GM21515 (cell line): Measurements from ENCODE around the gene SLC7A6OS.
A peak's percentile ranks its signal among the peaks of the same experiment; 100 is the strongest.

Source experiments
- ATAC-seq: cut with Tn5 transposase; IDR thresholded peaks from one replicate; pipeline ENCODE4 v1.9.1; 2021; ENCODE audit not compliant: unreplicated experiment

Gene SLC7A6OS

GRCh38 chr16:68345351-68345810 is 34.6 kb upstream of the SLC7A6OS start:
- ATAC-seq = no peak

DNA sequence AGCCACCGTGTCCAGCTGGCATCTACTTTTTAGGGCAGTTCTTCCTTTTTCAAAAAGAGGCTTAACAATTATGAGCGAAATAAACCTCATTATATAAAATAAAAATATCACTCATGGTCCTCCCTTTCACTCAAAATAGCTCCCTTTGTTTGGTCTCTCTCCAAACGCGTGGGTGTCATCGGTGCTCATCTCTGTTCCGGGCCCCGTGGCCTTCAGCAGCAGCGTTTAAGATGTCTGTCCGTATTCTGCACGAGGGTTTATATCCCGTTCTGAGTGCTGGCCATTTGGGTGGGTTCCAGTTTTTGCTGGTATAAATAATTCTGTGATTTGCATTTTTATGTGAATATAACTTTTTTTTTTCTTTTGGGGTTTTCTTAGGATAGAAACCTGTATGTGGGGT is 33.5 kb upstream of the SLC7A6OS start:
- ATAC-seq = no peak

GRCh38 chr16:68343137-68343536 is 32.4 kb upstream of the SLC7A6OS start:
- no peak for ATAC-seq

- ATAC-seq = no peak
These were observed 31.9 kb upstream of the SLC7A6OS start for GRCh38 chr16:68342620-68343019.

DNA sequence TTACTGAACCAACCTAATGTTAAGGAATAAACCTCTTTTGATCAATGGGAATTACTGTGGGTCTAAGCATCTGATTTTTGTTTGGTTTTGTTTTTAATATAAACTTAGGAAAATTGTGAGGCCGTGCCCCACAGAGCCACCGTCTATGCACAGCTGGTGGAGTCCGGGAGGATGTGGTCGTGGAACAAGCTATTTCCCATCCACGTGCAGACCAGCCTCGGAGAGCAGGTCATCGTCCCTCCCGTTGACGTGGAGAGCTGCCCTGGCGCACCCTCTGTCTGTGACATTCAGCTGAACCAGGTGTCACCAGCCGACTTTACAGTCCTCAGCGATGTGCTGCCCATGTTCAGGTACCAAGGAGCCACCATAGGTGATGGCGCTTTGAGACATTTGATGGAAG is 28.5 kb upstream of the SLC7A6OS start:
- ATAC-seq = no peak

DNA sequence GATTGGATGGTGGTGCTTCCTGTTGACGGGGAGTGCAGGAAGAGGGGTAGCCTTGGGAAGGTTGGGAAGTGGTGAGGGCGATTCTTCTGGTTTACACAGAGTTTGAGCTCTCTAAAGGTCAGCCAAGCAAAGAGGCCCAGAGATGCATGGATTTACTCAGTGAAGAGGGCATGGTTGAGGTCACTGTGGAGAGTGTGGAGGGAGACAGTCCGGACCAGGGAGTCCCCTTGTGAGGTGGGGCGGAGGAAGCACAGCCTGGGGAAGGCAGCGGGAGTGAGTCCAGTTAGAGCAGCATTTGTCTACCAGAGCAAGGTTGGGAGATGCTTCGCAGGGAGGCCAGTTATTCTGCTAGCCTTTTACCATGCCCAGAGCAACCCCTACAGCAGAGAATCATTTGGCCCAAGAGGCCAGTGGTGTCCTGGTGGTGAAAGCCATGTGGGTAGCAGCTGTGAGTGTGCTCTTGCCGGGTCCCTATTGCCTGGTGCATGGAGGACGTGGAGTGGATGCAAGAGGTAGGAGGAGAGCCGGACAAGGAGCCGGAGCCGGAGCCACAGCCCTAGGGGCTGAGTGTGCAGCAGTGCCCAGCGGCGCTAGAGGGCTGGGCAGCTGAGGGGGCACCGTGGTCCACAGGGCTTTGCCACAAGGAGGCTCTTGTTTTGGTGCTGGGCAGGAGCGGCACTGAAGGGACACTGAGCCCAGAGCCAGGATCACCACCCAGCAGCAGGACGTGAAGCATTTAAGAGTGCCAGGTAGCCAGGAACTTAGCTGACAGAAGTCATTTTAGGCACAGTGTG is 27.8 kb upstream of the SLC7A6OS start:
- ATAC-seq = no peak

- no peak for ATAC-seq
These were observed 24.4 kb upstream of the SLC7A6OS start for GRCh38 chr16:68335175-68335574.

GRCh38 chr16:68332411-68333121 is 21.8 kb upstream of the SLC7A6OS start:
- no peak for ATAC-seq

GRCh38 chr16:68331879-68332410 is 21.2 kb upstream of the SLC7A6OS start:
- no peak for ATAC-seq

GRCh38 chr16:68328860-68329390 is 18.2 kb upstream of the SLC7A6OS start:
- ATAC-seq = no peak

DNA sequence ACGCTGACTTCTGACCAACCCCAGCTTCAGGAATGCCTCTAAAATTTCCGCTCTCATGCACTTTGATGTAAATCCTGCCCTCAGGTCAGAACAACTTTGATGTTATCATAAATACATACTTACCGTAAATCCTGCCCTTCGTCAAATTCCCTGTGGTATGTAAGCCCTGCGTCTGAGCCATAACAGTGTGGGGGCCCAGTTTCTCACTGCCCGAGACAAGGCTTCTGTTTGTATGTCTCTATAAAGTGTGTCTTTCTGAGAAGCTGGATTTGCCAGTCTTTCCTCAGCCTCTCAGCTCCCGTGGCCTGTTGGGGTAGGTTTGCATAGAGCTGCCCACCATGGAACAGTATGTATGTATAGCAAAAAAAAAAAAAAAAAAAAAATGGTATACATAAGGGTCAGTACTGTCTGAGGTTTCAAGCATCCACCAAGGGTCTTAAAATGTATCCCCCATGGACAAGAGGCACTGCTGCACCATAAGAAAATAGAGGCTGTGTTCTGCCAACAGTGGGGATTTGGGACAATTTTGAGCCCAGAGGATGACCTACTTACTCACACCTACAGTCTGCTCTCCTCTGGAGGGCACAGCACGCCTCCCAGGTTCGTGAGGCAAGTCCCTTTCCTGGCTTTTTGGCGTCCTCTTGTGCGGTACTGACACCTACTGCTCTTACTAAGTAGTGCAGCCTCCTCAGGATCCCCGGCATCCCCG is 17.6 kb upstream of the SLC7A6OS start:
- peak; percentile 76 for ATAC-seq

GRCh38 chr16:68324780-68325357 is 14.1 kb upstream of the SLC7A6OS start:
- ATAC-seq = no peak

DNA sequence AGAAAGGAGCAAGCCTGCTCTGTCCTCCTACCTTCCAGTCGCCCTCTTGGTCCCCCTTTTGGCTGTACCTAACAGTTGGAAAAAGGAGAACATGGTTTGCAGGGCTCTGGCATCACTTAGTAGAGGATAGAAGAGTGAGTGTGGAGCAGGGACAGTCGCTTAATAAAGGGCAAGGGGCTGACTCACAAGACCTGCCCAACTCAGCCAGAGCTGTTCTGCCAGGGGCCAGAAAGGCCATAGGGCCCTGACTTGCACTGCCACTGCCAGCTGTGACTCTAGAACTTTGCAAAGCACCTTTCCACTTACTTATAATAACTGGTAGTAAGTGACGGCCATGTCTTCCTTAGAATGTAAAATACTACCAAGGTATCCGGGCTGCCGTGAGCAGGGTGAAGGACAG is 13.6 kb upstream of the SLC7A6OS start:
- ATAC-seq = no peak

GRCh38 chr16:68319185-68319908 is 8.6 kb upstream of the SLC7A6OS start:
- ATAC-seq = no peak

DNA sequence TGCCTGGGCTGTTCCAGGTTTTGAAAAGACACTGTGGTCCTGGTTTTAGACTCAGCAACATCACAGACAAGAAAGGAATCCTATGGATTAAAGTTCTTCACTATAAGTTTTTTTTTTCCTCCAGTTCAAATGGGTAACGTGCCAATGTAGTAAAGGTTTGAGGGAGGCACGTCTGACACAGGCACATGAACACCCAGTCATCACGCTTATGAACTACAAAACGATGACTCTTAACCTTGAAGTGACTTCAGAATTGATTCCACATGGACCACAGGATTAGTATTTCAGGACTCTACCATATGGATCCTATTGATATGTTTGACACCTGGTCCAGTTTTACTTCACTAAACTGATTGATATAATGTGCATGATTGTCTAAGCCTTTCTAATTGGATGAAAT is 2.4 kb upstream of the SLC7A6OS start:
- no peak for ATAC-seq

DNA sequence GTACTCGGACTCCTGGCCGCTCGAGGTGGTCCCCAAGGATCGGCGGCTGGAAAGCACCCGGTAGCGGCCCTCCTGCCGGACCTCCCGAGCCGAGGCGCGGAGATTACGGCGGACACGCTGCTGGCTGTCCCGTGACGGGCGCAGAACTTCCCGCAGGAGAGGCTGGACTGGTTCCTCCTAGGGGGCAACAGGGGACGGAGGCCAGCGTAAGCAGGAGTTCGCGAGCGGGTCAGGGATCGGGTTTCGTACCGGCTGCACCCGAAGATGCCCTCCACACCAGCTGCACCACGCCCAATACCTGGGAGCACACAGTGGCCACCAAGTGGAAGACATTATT is 341 bp downstream of the SLC7A6OS start:
- ATAC-seq = peak; percentile 23

DNA sequence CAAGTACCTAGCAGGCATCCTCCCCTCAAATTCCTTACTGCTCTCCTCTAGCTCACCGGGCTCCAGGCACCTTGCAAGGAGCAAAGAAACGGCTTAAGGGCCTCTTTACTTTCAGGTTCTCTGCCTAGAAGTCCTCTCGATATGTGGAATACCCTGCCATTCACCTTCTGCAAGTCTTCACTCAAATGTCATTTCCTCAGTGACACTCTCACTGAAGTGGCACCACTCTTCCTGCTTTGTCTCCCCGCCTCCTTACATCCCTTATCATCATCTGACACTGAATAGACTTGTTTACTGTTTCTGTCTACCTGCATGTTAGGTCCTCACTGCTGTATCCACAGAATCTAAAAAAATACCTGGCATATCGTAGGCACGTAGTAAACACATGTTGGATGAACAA is 947 bp downstream of the SLC7A6OS start:
- no peak for ATAC-seq

DNA sequence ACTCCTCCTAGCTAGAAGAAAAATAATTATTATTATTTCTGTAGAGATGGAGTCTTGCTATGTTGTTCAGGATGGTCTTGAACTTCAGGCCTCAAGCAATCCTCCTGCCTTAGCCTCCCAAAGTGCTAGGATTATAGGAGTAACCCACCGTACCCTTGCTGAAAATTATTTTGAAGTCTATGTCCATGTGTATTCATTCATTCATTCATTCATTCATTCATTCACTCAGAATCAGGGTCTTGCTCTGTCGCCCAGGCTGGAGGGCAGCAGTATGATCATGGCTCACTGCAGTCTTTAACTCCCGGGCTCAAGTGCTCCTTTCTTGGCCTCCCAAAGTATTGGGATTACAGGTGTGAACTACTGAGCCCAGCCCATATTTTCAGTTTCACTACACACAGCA is 4.1 kb downstream of the SLC7A6OS start:
- no peak for ATAC-seq

DNA sequence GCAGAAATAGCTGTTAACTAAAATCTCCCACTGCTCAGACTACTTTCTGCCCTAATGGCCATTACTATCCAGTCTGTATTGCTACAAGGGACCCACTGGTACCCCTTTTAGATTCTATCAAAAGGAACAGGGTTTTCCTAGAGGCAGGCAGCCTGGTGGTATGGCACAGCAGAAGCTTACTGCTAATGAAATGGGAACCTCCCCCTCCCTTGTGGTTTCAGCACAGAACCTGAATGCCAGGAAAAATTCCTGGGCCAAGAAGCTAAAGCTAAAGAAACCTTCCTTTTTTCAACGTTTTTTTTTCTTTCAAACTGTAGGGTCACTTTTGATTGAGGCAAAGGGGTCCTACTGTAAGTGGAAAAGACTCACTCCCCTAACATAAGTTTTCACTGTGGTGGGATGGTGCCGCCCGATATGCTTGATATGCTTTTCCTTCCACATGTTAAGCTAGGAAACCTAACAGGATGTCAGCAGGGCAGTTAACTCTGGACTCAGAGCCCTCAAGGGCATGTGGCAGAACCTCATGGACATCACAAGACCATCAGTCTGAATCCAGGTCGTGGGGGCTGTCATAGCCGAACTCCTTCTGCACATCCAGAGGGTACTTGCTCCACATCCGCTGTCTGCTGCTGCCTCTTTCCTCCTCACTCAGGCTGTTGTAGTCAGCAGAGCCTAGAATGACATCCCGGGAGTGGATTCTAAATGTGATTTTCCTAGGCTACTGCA is 9.8 kb downstream of the SLC7A6OS start:
- ATAC-seq = no peak
